Naive thymus-derived CD4-positive, alpha-beta T cell (primary cell): ENCODE measurements around the gene ANK3. TPM values are rescaled to one million over a fixed set of nuclear protein-coding genes. Genes with fewer than 3 reads are reported as not detected.

Experiments used
- ATAC-seq: fragments of 150-1000 bp; cut with Tn5 transposase; 2 replicates; pipeline ENCODE4 v1.10.0; 2021; ENCODE audit warnings: mild to moderate bottlenecking, moderate library complexity
- CTCF ChIA-PET: fragments of 350-600 bp; sonication (Branson Sonifier 250); formaldehyde crosslinking; loops from one replicate; lab custom pipeline; 2021; ENCODE audit warnings: antibody characterized with exemption; lab: Charles Lee
- POLR2A ChIA-PET: fragments of 350-600 bp; sonication (Branson Sonifier 250); formaldehyde crosslinking; loops from one replicate; lab custom pipeline; 2021; ENCODE audit warnings: antibody characterized with exemption, inconsistent platforms; lab: Charles Lee
- DNase-seq, 9 donors: peaks; one replicate each; pipeline versions ENCODE4 v3.0.0 to v3.0.0-alpha.2; 2020 to 2022; ENCODE audit warnings: mixed read lengths in 1 of 9
- H3K27ac ChIP-seq: one replicate; pipeline ENCODE4 v1.7.0; 2013; ENCODE audit warnings: mild to moderate bottlenecking, low read depth, low read length, moderate library complexity
- H3K27me3 ChIP-seq, 2 donors: one replicate each; pipeline ENCODE4 v1.7.0; 2013; ENCODE audit warnings: low read length in 2 of 2, mild to moderate bottlenecking in 2 of 2, moderate library complexity in 2 of 2; ENCODE audit not compliant: control insufficient read depth in 2 of 2, insufficient read depth in 2 of 2
- H3K36me3 ChIP-seq, 3 experiments: 1 replicate in 2 of 3; 2 replicates in 1 of 3; pipeline ENCODE4 v1.7.0; 2013; ENCODE audit warnings: low read length in 3 of 3, mild to moderate bottlenecking in 3 of 3, moderate library complexity in 1 of 3; ENCODE audit not compliant: insufficient read depth in 3 of 3, control insufficient read depth in 2 of 3
- H3K4me1 ChIP-seq, 2 donors: one replicate each; pipeline ENCODE4 v1.7.0; 2013; ENCODE audit warnings: low read length in 2 of 2, mild to moderate bottlenecking in 2 of 2, moderate library complexity in 1 of 2; ENCODE audit not compliant: control insufficient read depth in 2 of 2, insufficient read depth in 2 of 2
- H3K4me3 ChIP-seq: 2 replicates; pipeline ENCODE4 v1.7.0; 2013; ENCODE audit warnings: mild to moderate bottlenecking, low read length
- H3K9me3 ChIP-seq, 3 experiments: 1 replicate in 2 of 3; 2 replicates in 1 of 3; pipeline ENCODE4 v1.7.0; 2013; ENCODE audit warnings: low read length in 3 of 3; ENCODE audit not compliant: control insufficient read depth in 2 of 3
- H3K27ac Mint-ChIP-seq, 9 donors: one replicate each; pipeline ENCODE4 v1.8.0; 2020 to 2022; ENCODE audit warnings: mixed read lengths in 9 of 9, mild to moderate bottlenecking in 8 of 9, moderate library complexity in 5 of 9, inconsistent platforms in 2 of 9
- H3K27me3 Mint-ChIP-seq, 5 donors: one replicate each; pipeline ENCODE4 v1.8.0; 2021 to 2022; ENCODE audit warnings: mixed read lengths in 5 of 5, mild to moderate bottlenecking in 1 of 5
- H3K36me3 Mint-ChIP-seq, 5 donors: one replicate each; pipeline ENCODE4 v1.8.0; 2020 to 2022; ENCODE audit warnings: mixed read lengths in 5 of 5, mild to moderate bottlenecking in 3 of 5, inconsistent platforms in 1 of 5
- H3K4me1 Mint-ChIP-seq, 7 donors: one replicate each; pipeline ENCODE4 v1.8.0; 2020 to 2022; ENCODE audit warnings: mixed read lengths in 7 of 7, mild to moderate bottlenecking in 3 of 7, inconsistent platforms in 1 of 7
- H3K4me3 Mint-ChIP-seq, 10 donors: one replicate each; pipeline ENCODE4 v1.8.0; 2020 to 2022; ENCODE audit warnings: mild to moderate bottlenecking in 10 of 10, mixed read lengths in 10 of 10, moderate library complexity in 6 of 10, inconsistent platforms in 2 of 10
- H3K9me3 Mint-ChIP-seq, 11 donors: one replicate each; pipeline ENCODE4 v1.8.0; 2020 to 2022; ENCODE audit warnings: mixed read lengths in 11 of 11, mild to moderate bottlenecking in 4 of 11, inconsistent platforms in 1 of 11, moderate library complexity in 1 of 11
- intact Hi-C, 2 donors: fragments of 100-400 bp; cut with micrococcal nuclease; formaldehyde crosslinking; loops; one replicate each; pipeline ENCODE4 v1.15.1; 2023
- polyA plus RNA-seq, 2 donors: library from polyadenylated mRNA; unstranded; fragments of 300-500 nt; fragmentation: Illumina TruSeq; gene quantifications; one replicate each; pipeline ENCODE4 v1.2.3, GENCODE V29; 2021
- total RNA-seq, 6 experiments: library from RNA in 5 of 6; stranded (reverse) in 5 of 6; gene quantifications; 1 replicate in 5 of 6; 2 replicates in 1 of 6; pipeline ENCODE4 v1.2.3 and lab custom pipeline; 2021 to 2026

The ANK3 gene
- total and polyA plus RNA-seq, 7 experiments from 2014 or later: 23.9 to 72.9 (median 61.4) TPM

GRCh38 chr10:60428387-60428737, 38.7 kb upstream of the ANK3 start:
- POLR2A ChIA-PET: interaction anchor here (0.7 kb wide), 1 partner anchor 681 kb away, joined by 3 read pairs; no protein-coding TSS in a partner anchor

GRCh38 chr10:60427709-60428386, 38.2 kb upstream of the ANK3 start:
- DNase-seq (no peak), ATAC-seq (no peak)
- no peak overlapping the region for H3K27ac ChIP-seq
- H3K4me3 ChIP-seq: no peak overlapping the region
- Mint-ChIP-seq H3K4me3 (no peak overlapping the region), H3K9me3 (no peaks in the 10 kb centered on the region), H3K27me3 (no peaks in the 10 kb centered on the region), H3K36me3 (peaks cover 0 to 32% (median 12%) of the 10 kb centered on the region in 5 donors), H3K4me1 (peaks cover 0 to 21% (median 16%) of the 10 kb centered on the region in 7 donors), H3K27ac (peak overlapping the region in 1 of 9 donors; percentile 52)
- no peaks in the 10 kb centered on the region for H3K36me3 ChIP-seq
- intact Hi-C loops: no loop called here
- H3K4me1 ChIP-seq: no peaks in the 10 kb centered on the region
- CTCF ChIA-PET: no interaction called here
- no peaks in the 10 kb centered on the region for H3K27me3 ChIP-seq
- POLR2A ChIA-PET: no interaction called here
- no peaks in the 10 kb centered on the region for H3K9me3 ChIP-seq

More at GRCh38 chr10:60428387-60428737, 38.7 kb upstream of the ANK3 start:
- intact Hi-C loops: no loop called here
- Histone ChIP-seq H3K4me3 (no peak overlapping the region), H3K27me3 (no peaks in the 10 kb centered on the region), H3K9me3 (no peaks in the 10 kb centered on the region), H3K27ac (no peak overlapping the region), H3K36me3 (no peaks in the 10 kb centered on the region), H3K4me1 (no peaks in the 10 kb centered on the region)
- peak overlapping the region in 1 of 9 donors; percentile 52 for H3K27ac Mint-ChIP-seq
- no peak overlapping the region for H3K4me3 Mint-ChIP-seq
- peaks cover 0 to 32% (median 13%) of the 10 kb centered on the region in 5 donors for H3K36me3 Mint-ChIP-seq
- DNase-seq (no peak), ATAC-seq (no peak)
- H3K27me3 Mint-ChIP-seq: no peaks in the 10 kb centered on the region
- no peaks in the 10 kb centered on the region for H3K9me3 Mint-ChIP-seq
- CTCF ChIA-PET: no interaction called here
- peaks cover 0 to 21% (median 16%) of the 10 kb centered on the region in 7 donors for H3K4me1 Mint-ChIP-seq

- no peaks in the 10 kb centered on the region for H3K9me3 Mint-ChIP-seq
- ATAC-seq: no peak
- CTCF ChIA-PET: no interaction called here
Measured at GRCh38 chr10:60427148-60427547, 37.5 kb upstream of the ANK3 start.

GRCh38 chr10:60426425-60426824, 36.8 kb upstream of the ANK3 start:
- DNase-seq (no peak), ATAC-seq (no peak)
- Mint-ChIP-seq H3K4me3 (no peak overlapping the region), H3K27ac (no peak overlapping the region), H3K9me3 (no peaks in the 10 kb centered on the region), H3K4me1 (peaks cover 0 to 17% (median 13%) of the 10 kb centered on the region in 7 donors), H3K36me3 (peaks cover 0 to 26% (median 12%) of the 10 kb centered on the region in 5 donors), H3K27me3 (no peaks in the 10 kb centered on the region)
- Histone ChIP-seq H3K36me3 (no peaks in the 10 kb centered on the region), H3K27ac (no peak overlapping the region), H3K9me3 (no peaks in the 10 kb centered on the region), H3K4me1 (no peaks in the 10 kb centered on the region), H3K4me3 (no peak overlapping the region), H3K27me3 (no peaks in the 10 kb centered on the region)
- POLR2A ChIA-PET: no interaction called here
- CTCF ChIA-PET: no interaction called here
- intact Hi-C loops: no loop called here

More at GRCh38 chr10:60427148-60427547, 37.5 kb upstream of the ANK3 start:
- no peak overlapping the region for H3K27ac ChIP-seq
- no peaks in the 10 kb centered on the region for H3K4me1 ChIP-seq
- no peak for DNase-seq
- Mint-ChIP-seq H3K36me3 (peaks cover 0 to 32% (median 12%) of the 10 kb centered on the region in 5 donors), H3K27me3 (no peaks in the 10 kb centered on the region), H3K4me1 (peaks cover 0 to 18% (median 16%) of the 10 kb centered on the region in 7 donors), H3K4me3 (no peak overlapping the region), H3K27ac (no peak overlapping the region)
- no peaks in the 10 kb centered on the region for H3K36me3 ChIP-seq
- H3K9me3 ChIP-seq: no peaks in the 10 kb centered on the region
- intact Hi-C loops: no loop called here
- no peaks in the 10 kb centered on the region for H3K27me3 ChIP-seq
- POLR2A ChIA-PET: no interaction called here
- H3K4me3 ChIP-seq: no peak overlapping the region

GRCh38 chr10:60425392-60426110, 35.9 kb upstream of the ANK3 start:
- H3K4me1 Mint-ChIP-seq: peaks cover 0 to 17% (median 13%) of the 10 kb centered on the region in 7 donors
- no peak overlapping the region for H3K27ac Mint-ChIP-seq
- ChIA-PET POLR2A (interaction anchor here (0.6 kb wide), 1 partner anchor 278 kb away, joined by 3 read pairs; no protein-coding TSS in a partner anchor), CTCF (no interaction called here)
- no peaks in the 10 kb centered on the region for H3K27me3 Mint-ChIP-seq
- DNase-seq: no peak
- H3K27ac ChIP-seq: no peak overlapping the region
- peaks cover 0 to 26% (median 12%) of the 10 kb centered on the region in 5 donors for H3K36me3 Mint-ChIP-seq
- no peaks in the 10 kb centered on the region for H3K9me3 Mint-ChIP-seq
- no peak overlapping the region for H3K4me3 ChIP-seq
- ATAC-seq: no peak
- H3K27me3 ChIP-seq: no peaks in the 10 kb centered on the region
- intact Hi-C loops: no loop called here
- no peak overlapping the region for H3K4me3 Mint-ChIP-seq
- H3K4me1 ChIP-seq: no peaks in the 10 kb centered on the region
- H3K9me3 ChIP-seq: no peaks in the 10 kb centered on the region
- no peaks in the 10 kb centered on the region for H3K36me3 ChIP-seq

GRCh38 chr10:60424971-60425370, 35.3 kb upstream of the ANK3 start:
- Histone ChIP-seq H3K27ac (no peak overlapping the region), H3K9me3 (no peaks in the 10 kb centered on the region), H3K36me3 (no peaks in the 10 kb centered on the region), H3K4me1 (no peaks in the 10 kb centered on the region), H3K4me3 (no peak overlapping the region), H3K27me3 (no peaks in the 10 kb centered on the region)
- H3K4me1 Mint-ChIP-seq: peaks cover 0 to 17% (median 10%) of the 10 kb centered on the region in 7 donors
- no peak overlapping the region for H3K4me3 Mint-ChIP-seq
- DNase-seq (no peak), ATAC-seq (no peak)
- H3K27me3 Mint-ChIP-seq: no peaks in the 10 kb centered on the region
- intact Hi-C loops: no loop called here
- ChIA-PET CTCF (no interaction called here), POLR2A (interaction anchor here (0.6 kb wide), 1 partner anchor 279 kb away, joined by 3 read pairs; no protein-coding TSS in a partner anchor)
- H3K36me3 Mint-ChIP-seq: peaks cover 0 to 22% (median 12%) of the 10 kb centered on the region in 5 donors
- no peak overlapping the region for H3K27ac Mint-ChIP-seq
- H3K9me3 Mint-ChIP-seq: no peaks in the 10 kb centered on the region
